ENCODE results near the gene TMEM184B.

Gene TMEM184B

GRCh38 chr22:38272373-38273134 is at the start of gene TMEM184B:
TMEM184B (minus strand) TSS chr22:38273010; CDS start chr22:38247961, 25,049 bp downstream.
- peak; percentile 78 to 82 for DNase-seq

DNA sequence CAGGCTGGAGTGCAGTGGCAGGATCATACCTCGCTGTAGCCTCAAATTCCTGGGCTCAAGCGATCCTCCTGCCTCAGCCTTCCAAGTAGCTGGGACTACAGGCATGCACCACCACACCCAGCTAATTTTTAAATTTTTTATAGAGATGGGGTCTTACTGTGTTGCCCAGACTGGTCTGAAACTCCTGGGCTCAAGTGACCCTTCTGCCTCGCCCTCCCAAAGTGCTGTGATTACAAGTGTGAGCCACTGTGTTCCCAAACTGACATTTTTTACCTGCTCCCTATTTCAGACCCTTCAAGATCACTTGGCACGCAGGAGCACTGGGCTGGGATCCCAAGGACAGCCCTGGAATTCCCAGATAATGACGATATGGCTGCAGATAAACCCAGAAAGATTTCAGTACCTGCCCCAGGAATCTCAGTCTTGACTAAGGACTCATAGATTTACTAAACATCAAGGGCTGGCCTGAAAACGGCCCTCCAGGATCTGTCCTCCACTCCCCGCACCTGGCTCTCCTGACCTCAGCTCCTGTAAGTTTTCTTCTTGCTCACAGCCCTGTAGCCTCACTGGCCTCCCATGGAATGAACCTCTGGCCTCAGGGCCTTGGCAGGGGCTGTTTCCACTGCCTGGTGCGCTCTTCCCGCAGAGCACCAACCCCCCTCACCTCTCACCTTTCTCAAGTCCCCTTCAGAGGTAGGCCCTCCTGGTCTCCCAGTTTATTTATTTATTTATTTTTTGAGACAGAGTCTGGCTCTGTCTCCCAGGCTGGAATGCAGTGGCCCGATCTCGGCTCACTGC is 48.0 kb upstream of the TMEM184B start:
- DNase-seq, result no peak

GRCh38 chr22:38318792-38319773 is 46.3 kb upstream of the TMEM184B start:
- DNase-seq, result no peak

DNA sequence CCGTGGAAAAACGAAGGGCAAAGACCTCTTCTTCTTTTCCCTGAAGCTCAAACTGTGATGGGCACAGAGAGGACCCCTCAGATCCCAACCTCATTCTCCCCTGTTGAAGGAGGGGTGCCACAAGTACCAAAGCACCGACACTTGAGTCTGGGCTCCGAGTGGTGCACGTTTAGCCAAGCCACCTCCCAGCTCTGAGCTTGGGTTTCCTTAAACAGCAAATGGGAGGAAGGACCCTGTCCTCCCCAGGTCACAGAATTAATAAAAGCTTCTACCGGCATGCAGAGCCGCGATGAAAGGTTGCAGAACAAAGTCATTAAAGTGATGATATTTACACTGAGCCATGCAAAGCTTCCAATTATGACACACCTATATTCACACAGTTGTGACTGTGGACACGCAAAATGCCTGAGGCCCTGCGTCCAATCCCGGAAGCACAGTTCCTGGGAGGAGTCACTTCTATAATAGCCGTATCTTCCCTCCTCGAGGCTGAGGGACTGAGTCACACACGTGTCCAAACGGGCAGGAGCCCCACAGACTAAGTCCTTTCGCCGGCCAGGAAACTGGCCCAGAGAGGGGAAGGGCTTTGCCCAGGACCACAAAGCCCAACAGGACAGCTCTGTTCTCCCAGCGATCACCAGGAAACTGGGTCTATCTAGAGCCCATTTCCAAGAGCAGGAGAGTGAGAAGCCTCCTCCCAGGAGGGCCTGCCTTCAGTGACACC is 45.3 kb upstream of the TMEM184B start:
- DNase-seq, result no peak

DNA sequence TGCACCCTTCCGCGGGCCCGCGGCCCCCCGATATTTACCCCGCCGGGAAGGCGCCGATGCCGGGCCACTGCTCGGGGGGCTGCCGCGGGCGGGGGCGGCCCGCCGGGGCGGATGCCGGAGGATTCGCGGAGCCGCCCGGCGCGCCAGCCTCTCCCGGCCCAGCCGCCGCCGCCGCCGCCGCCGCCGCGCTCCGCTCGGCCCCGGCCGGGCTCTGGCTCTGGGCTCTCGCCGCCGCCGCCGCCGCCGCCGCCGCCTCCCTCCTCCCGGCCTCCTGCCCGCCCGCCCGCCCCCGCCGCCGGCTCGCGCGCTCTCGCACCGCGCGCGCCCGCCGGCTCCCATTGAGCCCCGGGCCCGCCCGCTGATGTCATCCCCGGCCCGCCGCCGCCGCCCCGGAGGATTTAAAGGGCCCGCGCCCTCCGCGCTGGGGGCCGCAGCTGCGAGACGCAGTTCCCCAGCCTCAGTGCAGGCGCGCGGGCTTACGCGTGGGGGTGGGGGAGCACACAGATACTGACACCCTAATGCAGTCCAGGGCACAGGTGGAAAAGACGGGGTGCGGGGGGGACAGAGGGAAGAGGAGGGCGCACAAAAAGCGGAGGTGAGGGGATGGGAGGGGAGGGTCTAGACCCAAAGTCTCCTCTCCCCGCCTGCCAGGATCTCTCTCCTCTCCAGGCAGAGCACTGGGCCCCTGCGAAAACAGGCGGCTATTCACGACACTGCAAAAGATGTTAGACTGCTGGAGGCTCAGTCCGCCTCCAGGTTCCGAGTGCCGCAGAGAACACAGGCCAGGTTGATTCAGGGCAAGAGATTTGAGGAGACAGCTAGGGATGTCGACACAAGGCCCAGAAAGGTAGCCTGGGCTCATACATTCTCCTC is 44.5 kb upstream of the TMEM184B start, which contains the start of gene CSNK1E:
TSS of gene CSNK1E (minus strand) at position 312 of the 873 bp plus-strand sequence. CDS start 3,276 bp downstream, outside the sequence.
- DNase-seq, result peak; percentile 53 to 69

DNA sequence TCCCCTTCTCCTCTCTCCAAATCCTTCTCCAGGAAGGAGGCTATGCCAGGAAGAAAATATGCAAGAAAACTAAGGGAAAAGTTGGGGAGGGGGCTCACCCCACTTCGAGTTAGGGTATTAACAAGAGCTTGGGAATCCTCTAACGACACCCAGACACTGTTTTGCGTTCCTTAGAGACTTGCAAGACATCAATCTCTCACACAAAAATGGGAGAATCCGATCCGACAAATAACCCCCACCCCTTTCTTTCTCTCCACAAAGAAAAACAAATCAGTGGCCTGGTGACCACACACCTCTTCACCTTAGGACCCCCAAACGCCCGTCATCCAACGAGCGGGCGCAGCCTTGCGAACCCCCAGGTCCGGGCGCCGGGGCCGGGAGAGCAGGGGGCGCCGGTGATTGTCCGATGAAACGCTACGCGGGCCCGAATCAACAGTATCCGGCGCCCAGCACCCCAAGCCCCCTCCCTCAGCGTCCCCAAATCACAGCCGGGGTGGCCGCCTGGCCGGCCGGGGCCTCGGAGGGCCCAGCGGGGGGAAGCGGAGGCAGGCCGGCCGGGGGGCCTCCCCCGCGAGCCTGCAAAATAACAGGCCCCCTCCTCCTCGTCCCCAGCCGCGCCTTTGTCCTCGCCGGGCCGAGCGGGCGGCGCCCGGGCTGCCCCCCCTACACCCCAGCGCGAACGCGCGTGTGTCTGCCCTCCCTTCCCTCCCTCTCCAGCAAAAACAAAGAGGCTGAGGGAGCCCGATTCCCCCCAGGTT is 43.7 kb upstream of the TMEM184B start:
- peak; percentile 25 to 38 for DNase-seq

DNA sequence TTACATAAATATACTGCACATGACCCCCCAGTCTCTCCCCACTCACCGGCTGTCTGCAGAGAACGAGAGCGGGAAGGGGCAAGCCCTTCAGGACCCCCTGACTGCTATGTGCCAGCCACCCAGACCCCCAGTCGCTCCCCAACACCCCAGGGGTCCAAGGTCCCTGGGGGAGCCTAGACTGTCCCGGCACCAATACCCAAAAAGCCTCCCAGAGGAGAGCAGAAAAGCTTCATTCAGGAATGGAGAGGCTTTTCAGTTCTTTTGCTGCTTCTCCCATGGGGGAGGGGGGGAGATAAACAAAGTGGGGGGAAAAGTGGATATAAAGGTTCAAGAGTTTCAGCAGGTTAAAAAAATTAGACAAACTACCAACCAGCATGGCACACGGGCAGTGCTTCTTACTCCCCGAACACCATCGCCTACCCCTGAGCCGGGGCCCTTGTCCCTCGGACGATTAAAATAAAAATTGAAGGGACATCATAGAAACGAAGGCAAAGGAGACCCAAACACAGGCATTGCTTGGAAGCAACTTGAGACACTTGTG is 43.1 kb upstream of the TMEM184B start:
- no peak for DNase-seq

- no peak for DNase-seq
Observed at GRCh38 chr22:38314933-38315822, 42.4 kb upstream of the TMEM184B start.

DNA sequence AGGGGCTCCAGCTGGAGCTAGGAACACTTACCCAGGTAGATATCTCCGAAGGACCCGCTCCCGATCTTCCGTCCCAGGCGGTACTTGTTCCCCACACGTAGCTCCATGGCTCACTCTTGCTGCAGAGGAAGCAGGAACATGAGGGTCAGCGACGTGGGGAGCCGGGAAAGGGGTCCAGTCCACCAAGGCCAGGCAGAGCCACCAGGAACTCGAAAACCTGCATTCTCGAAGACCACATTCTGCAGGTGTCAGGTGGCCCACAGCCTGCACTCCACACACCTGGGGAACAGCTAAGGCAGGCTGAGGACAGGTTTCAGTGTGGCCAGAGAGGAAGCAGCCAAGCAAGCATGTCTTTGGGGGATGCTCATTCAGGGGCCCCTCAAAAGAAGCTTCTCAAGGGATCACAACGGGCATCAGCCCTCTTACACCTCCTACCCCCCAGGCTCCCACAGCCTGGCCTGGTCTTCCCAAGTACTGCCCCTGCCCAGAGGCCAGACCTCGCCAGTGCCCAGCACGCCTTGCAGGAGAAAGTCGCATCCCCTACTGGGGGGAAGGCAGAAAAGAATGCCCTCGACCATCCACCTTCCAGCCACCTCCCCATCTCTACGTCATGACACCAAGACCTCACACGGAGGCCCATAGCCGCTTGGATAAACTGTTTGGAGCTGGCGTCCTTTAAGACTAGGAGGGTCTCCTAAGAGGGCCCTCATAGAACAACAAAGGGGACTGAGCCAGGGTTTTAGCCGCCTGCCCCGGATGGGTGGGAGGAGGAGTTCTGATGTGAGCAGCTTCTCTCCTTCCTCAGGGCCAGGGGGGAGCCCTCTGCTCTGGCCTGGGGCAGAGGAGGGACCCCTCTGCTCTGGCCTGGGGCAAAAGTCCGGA is 41.5 kb upstream of the TMEM184B start:
- DNase-seq, result no peak

DNA sequence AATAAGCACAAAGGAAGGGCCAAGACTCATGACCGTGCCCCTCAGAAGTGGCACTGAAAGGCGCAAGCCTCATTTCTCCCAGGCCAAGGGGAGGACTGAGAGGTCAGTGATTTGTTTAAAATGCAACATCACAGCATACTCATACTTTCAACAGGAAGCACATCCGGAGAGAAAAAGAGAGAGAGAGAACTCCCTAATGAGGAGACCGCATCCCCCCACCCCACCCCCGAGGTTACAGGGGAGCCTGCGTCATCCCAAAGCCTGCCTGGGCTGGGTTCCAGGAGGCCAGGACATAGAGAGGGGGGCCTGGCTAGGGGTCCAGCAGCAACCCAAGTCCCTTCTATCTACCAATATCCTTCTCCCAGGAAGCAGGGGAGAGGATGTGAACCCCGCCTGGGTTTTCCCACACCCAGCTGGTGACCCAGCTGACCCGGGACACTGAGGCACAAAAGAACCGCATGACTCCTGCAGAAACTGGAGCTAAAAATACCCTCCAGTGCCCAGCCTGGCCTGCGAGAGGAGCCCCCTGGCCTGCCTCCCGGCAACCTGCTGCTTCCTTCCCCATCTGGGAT is 40.7 kb upstream of the TMEM184B start:
- no peak for DNase-seq

GRCh38 chr22:38312261-38312800 is 39.5 kb upstream of the TMEM184B start:
- DNase-seq, result no peak

GRCh38 chr22:38311323-38311620 is 38.5 kb upstream of the TMEM184B start:
- no peak for DNase-seq

GRCh38 chr22:38310518-38311322 is 37.9 kb upstream of the TMEM184B start:
- no peak for DNase-seq

- no peak for DNase-seq
Observed at GRCh38 chr22:38309614-38310517, 37.1 kb upstream of the TMEM184B start.

GRCh38 chr22:38308791-38309498 is 36.1 kb upstream of the TMEM184B start:
- no peak for DNase-seq

All from stimulated activated CD4-positive, alpha-beta T cell treated with anti-CD3 and anti-CD28 coated beads, Interleukin-2, amount 100 ng/mL, for 48 hours (primary cell).